Measurements from ENCODE around the gene MYO10.

DNA sequence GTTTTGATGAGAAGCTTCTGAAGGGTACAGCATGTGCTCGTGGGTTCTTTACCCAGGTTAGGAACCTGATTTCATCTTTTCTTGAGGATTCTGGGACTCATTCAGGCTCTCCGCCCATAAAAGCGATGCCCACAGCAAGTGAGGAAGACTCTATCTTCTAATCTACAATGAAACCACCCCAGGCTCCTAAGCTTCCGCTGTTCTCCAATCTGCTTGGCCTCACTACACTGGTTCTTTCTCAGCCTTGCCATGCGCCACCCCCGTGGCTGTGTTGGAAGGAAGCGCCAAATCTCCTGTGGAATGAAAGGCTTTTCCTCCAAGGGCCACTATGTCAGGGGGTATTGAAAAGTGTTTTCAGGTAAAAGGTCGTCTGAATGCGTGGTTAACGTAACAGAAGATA lies 135.6 kb downstream of the MYO10 start:
- TF ChIP-seq EP300 (IDR thresholded peaks at IDR 0.05) (no peak), POLR2AphosphoS5 (IDR thresholded peaks at IDR 0.05) (no peak)
